ENCODE measurements around the gene CFAP251. TPM values are rescaled to one million over a fixed set of nuclear protein-coding genes. Genes with fewer than 3 reads are reported as not detected.
A peak's percentile ranks its signal among the peaks of the same experiment; 100 is the strongest.

The CFAP251 gene
- total RNA-seq, 1 donor from 2014 or later = 0.92 TPM

GRCh38 chr12:121934309-121934664 lies 15.9 kb downstream of the CFAP251 start:
- H2AFZ ChIP-seq (replicated peaks) = peak overlapping the region; percentile 86
- H3K4me3 Mint-ChIP-seq = no peak overlapping the region
- no peak for TF ChIP-seq CTCF (IDR thresholded peaks at IDR 0.05)
- TF ChIP-seq EZH2phosphoT487 (IDR thresholded peaks at IDR 0.05) = no peak
- TF ChIP-seq EZH2 (IDR thresholded peaks at IDR 0.05) = no peak
- H3K4me1 ChIP-seq = peaks cover 7% of the 10 kb centered on the region
- no peaks in the 10 kb centered on the region for H3K27me3 ChIP-seq
- H3K9me3 Mint-ChIP-seq = peaks cover 4% of the 10 kb centered on the region
- peaks cover 13% of the 10 kb centered on the region for H3K36me3 Mint-ChIP-seq
- no peak overlapping the region for H3K27ac Mint-ChIP-seq
- no peaks in the 10 kb centered on the region for H3K9me3 ChIP-seq (ENCODE audit: low read depth)
- no peaks in the 10 kb centered on the region for H4K20me1 ChIP-seq (ENCODE audit: low read depth)
- peaks cover 5% of the 10 kb centered on the region for H3K4me1 Mint-ChIP-seq
- no peak overlapping the region for H3K4me3 ChIP-seq
- no peaks in the 10 kb centered on the region for H3K36me3 ChIP-seq
- no peak overlapping the region for H3K4me2 ChIP-seq
- H3K79me2 ChIP-seq (ENCODE audit: low read depth) = no peaks in the 10 kb centered on the region
- no peak overlapping the region for H3K27ac ChIP-seq
- peaks cover 6% of the 10 kb centered on the region for H3K27me3 Mint-ChIP-seq (ENCODE audit: insufficient read depth, low read depth)
- H3K9ac ChIP-seq = no peak overlapping the region
- no peak for DNase-seq (ENCODE audit: low spot score)
- peaks cover 7% of the 10 kb centered on the region for H3F3A ChIP-seq (ENCODE audit: low read depth)

GRCh38 chr12:121937654-121938053 lies 19.3 kb downstream of the CFAP251 start:
- Histone ChIP-seq H2AFZ (replicated peaks) (no peak overlapping the region), H3K27me3 (no peaks in the 10 kb centered on the region), H3K4me2 (no peak overlapping the region), H3K9me3 (ENCODE audit: low read depth) (no peaks in the 10 kb centered on the region), H3K4me3 (no peak overlapping the region), H4K20me1 (ENCODE audit: low read depth) (no peaks in the 10 kb centered on the region), H3K36me3 (no peaks in the 10 kb centered on the region), H3K79me2 (ENCODE audit: low read depth) (no peaks in the 10 kb centered on the region), H3K27ac (no peak overlapping the region), H3K9ac (no peak overlapping the region), H3K4me1 (peaks cover 7% of the 10 kb centered on the region), H3F3A (ENCODE audit: low read depth) (peaks cover 5% of the 10 kb centered on the region)
- Mint-ChIP-seq H3K9me3 (peaks cover 4% of the 10 kb centered on the region), H3K27me3 (ENCODE audit: insufficient read depth, low read depth) (peaks cover 6% of the 10 kb centered on the region), H3K4me3 (no peak overlapping the region), H3K4me1 (peaks cover 5% of the 10 kb centered on the region), H3K27ac (no peak overlapping the region), H3K36me3 (peaks cover 13% of the 10 kb centered on the region)
- TF ChIP-seq EZH2 (IDR thresholded peaks at IDR 0.05) (no peak), CTCF (IDR thresholded peaks at IDR 0.05) (no peak), EZH2phosphoT487 (IDR thresholded peaks at IDR 0.05) (no peak)
- DNase-seq (ENCODE audit: low spot score) = no peak

- DNase-seq (ENCODE audit: low spot score) = no peak
- Histone ChIP-seq H3F3A (ENCODE audit: low read depth) (no peaks in the 10 kb centered on the region), H3K4me3 (no peak overlapping the region), H3K9me3 (ENCODE audit: low read depth) (no peaks in the 10 kb centered on the region), H3K79me2 (ENCODE audit: low read depth) (no peaks in the 10 kb centered on the region), H3K36me3 (no peaks in the 10 kb centered on the region), H4K20me1 (ENCODE audit: low read depth) (no peaks in the 10 kb centered on the region), H3K4me2 (no peak overlapping the region), H3K9ac (no peak overlapping the region), H2AFZ (replicated peaks) (no peak overlapping the region), H3K27me3 (no peaks in the 10 kb centered on the region), H3K4me1 (no peaks in the 10 kb centered on the region), H3K27ac (no peak overlapping the region)
- Mint-ChIP-seq H3K27me3 (ENCODE audit: insufficient read depth, low read depth) (peaks cover 6% of the 10 kb centered on the region), H3K27ac (no peak overlapping the region), H3K9me3 (peaks cover 4% of the 10 kb centered on the region), H3K4me1 (no peaks in the 10 kb centered on the region), H3K4me3 (no peak overlapping the region), H3K36me3 (peaks cover 13% of the 10 kb centered on the region)
- TF ChIP-seq EZH2 (IDR thresholded peaks at IDR 0.05) (no peak), CTCF (IDR thresholded peaks at IDR 0.05) (no peak), EZH2phosphoT487 (IDR thresholded peaks at IDR 0.05) (no peak)
These were observed 20.8 kb downstream of the CFAP251 start for GRCh38 chr12:121939186-121939585.
